ENCODE measurements around the gene FAM83F.

FAM83F gene

DNA sequence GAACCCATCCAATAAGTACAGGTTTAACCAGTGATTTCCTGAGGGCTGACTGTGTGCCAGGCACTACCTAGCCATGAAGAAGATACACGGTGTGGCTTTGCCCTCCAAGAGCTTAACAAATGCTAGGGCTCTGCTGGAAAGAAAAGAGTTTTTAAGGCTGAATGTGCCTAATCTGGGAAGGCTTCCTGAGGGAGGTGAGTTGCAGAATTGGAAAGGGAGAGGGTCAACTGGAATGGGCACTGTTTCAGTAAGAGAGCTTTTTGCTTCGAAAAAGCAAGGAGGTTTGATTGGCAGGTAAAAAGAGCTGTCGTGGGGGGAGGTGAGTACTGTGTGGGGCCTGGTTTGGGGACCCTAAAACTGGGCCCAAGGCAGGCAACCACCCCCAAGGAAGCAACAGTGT, 2.7 kb downstream of the FAM83F start:
- Histone ChIP-seq H3K9me3 (ENCODE audit: low read length) (no peaks in the 10 kb centered on the region), H3K27ac (ENCODE audit: low read depth, low read length) (no peak overlapping the region), H3K4me3 (ENCODE audit: low read depth in 1 of 2, low read length in 2 of 2) (no peak overlapping the region), H3K4me1 (ENCODE audit: insufficient read depth, low read length) (no peaks in the 10 kb centered on the region), H3K27me3 (ENCODE audit: control insufficient read depth in 1 of 2, insufficient read depth in 2 of 2, low read length in 2 of 2) (peaks cover 12 to 41% of the 10 kb centered on the region in 2 donors), H3K36me3 (ENCODE audit: insufficient read depth, low read length) (no peaks in the 10 kb centered on the region), H3K9ac (ENCODE audit: low read length) (no peak overlapping the region)

- no peak overlapping the region for H3K9ac ChIP-seq (ENCODE audit: low read length)
- H3K27me3 ChIP-seq (ENCODE audit: control insufficient read depth in 1 of 2, insufficient read depth in 2 of 2, low read length in 2 of 2): peaks cover 12 to 41% of the 10 kb centered on the region in 2 donors
- no peaks in the 10 kb centered on the region for H3K4me1 ChIP-seq (ENCODE audit: insufficient read depth, low read length)
- no peak overlapping the region for H3K4me3 ChIP-seq (ENCODE audit: low read depth in 1 of 2, low read length in 2 of 2)
- no peaks in the 10 kb centered on the region for H3K9me3 ChIP-seq (ENCODE audit: low read length)
- no peaks in the 10 kb centered on the region for H3K36me3 ChIP-seq (ENCODE audit: insufficient read depth, low read length)
- H3K27ac ChIP-seq (ENCODE audit: low read depth, low read length): no peak overlapping the region
These were observed 3.4 kb downstream of the FAM83F start for GRCh38 chr22:39997939-39998726.

GRCh38 chr22:39999144-39999757, 4.5 kb downstream of the FAM83F start:
- peaks cover 9 to 34% of the 10 kb centered on the region in 2 donors for H3K27me3 ChIP-seq (ENCODE audit: control insufficient read depth in 1 of 2, insufficient read depth in 2 of 2, low read length in 2 of 2)
- no peak overlapping the region for H3K9ac ChIP-seq (ENCODE audit: low read length)
- H3K4me1 ChIP-seq (ENCODE audit: insufficient read depth, low read length): no peaks in the 10 kb centered on the region
- no peaks in the 10 kb centered on the region for H3K36me3 ChIP-seq (ENCODE audit: insufficient read depth, low read length)
- H3K4me3 ChIP-seq (ENCODE audit: low read depth in 1 of 2, low read length in 2 of 2): no peak overlapping the region
- no peak overlapping the region for H3K27ac ChIP-seq (ENCODE audit: low read depth, low read length)
- H3K9me3 ChIP-seq (ENCODE audit: low read length): no peaks in the 10 kb centered on the region

GRCh38 chr22:40000171-40000570, 5.4 kb downstream of the FAM83F start:
- H3K4me3 ChIP-seq (ENCODE audit: low read depth in 1 of 2, low read length in 2 of 2): no peak overlapping the region
- H3K27ac ChIP-seq (ENCODE audit: low read depth, low read length): no peak overlapping the region
- no peaks in the 10 kb centered on the region for H3K4me1 ChIP-seq (ENCODE audit: insufficient read depth, low read length)
- no peaks in the 10 kb centered on the region for H3K36me3 ChIP-seq (ENCODE audit: insufficient read depth, low read length)
- H3K9ac ChIP-seq (ENCODE audit: low read length): no peak overlapping the region
- peaks cover 9 to 27% of the 10 kb centered on the region in 2 donors for H3K27me3 ChIP-seq (ENCODE audit: control insufficient read depth in 1 of 2, insufficient read depth in 2 of 2, low read length in 2 of 2)
- no peaks in the 10 kb centered on the region for H3K9me3 ChIP-seq (ENCODE audit: low read length)

- Histone ChIP-seq H3K27me3 (ENCODE audit: control insufficient read depth in 1 of 2, insufficient read depth in 2 of 2, low read length in 2 of 2) (peaks cover 9 to 17% of the 10 kb centered on the region in 2 donors), H3K9ac (ENCODE audit: low read length) (no peak overlapping the region), H3K27ac (ENCODE audit: low read depth, low read length) (no peak overlapping the region), H3K4me1 (ENCODE audit: insufficient read depth, low read length) (no peaks in the 10 kb centered on the region), H3K9me3 (ENCODE audit: low read length) (no peaks in the 10 kb centered on the region), H3K36me3 (ENCODE audit: insufficient read depth, low read length) (no peaks in the 10 kb centered on the region), H3K4me3 (ENCODE audit: low read depth in 1 of 2, low read length in 2 of 2) (no peak overlapping the region)
These were observed 6.4 kb downstream of the FAM83F start for GRCh38 chr22:40001106-40001505.

DNA sequence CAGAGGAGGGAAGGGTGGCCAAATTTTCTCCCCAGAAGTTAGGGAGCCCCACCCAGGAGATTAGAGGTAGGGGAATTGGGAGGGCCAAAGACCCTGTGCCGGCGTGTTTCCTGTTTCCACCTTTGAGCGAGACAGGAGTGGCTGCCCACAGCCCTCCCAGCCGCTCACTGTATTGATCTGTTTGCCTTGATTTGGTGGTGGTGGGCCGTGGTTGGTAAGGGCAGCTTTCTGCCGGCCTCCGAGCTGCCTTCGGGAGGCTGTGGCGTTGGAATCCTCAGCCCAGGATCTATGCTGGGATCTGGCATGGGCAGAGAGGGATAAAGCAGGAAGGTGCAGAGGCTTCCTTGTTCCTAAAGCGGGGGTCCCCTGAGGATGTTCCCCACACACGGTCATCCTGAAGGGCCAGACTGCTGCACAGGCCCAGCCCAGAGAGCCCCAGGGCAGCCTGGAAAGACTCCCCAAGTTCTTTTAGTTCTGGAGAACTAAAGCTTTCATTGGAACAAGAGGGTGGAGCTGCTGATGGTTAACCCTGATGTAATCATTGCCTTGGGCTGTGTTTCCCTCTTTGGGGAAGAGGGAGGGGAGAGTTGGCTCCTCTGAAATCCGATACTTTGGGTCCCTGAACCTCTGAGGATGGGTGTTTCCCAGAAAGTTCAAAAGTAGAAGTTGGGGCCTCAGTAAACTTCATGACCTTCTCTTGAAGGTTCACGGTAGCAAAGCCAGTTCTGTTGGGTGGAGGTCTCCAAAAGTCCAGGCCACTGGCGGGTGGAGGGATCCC, 7.2 kb downstream of the FAM83F start:
- Histone ChIP-seq H3K4me1 (ENCODE audit: insufficient read depth, low read length) (no peaks in the 10 kb centered on the region), H3K36me3 (ENCODE audit: insufficient read depth, low read length) (no peaks in the 10 kb centered on the region), H3K9me3 (ENCODE audit: low read length) (no peaks in the 10 kb centered on the region), H3K27me3 (ENCODE audit: control insufficient read depth in 1 of 2, insufficient read depth in 2 of 2, low read length in 2 of 2) (peaks cover 2 to 14% of the 10 kb centered on the region in 2 donors), H3K27ac (ENCODE audit: low read depth, low read length) (no peak overlapping the region), H3K4me3 (ENCODE audit: low read depth in 1 of 2, low read length in 2 of 2) (no peak overlapping the region), H3K9ac (ENCODE audit: low read length) (no peak overlapping the region)

- no peak overlapping the region for H3K27ac ChIP-seq (ENCODE audit: low read depth, low read length)
- no peak overlapping the region for H3K4me3 ChIP-seq (ENCODE audit: low read depth in 1 of 2, low read length in 2 of 2)
- H3K9ac ChIP-seq (ENCODE audit: low read length): no peak overlapping the region
- no peaks in the 10 kb centered on the region for H3K36me3 ChIP-seq (ENCODE audit: insufficient read depth, low read length)
- no peaks in the 10 kb centered on the region for H3K9me3 ChIP-seq (ENCODE audit: low read length)
- H3K4me1 ChIP-seq (ENCODE audit: insufficient read depth, low read length): no peaks in the 10 kb centered on the region
- peaks cover 0 to 7% of the 10 kb centered on the region in 2 donors for H3K27me3 ChIP-seq (ENCODE audit: control insufficient read depth in 1 of 2, insufficient read depth in 2 of 2, low read length in 2 of 2)
These were observed 8.4 kb downstream of the FAM83F start for GRCh38 chr22:40002935-40003715.

GRCh38 chr22:40004836-40005235, 10.1 kb downstream of the FAM83F start:
- no peaks in the 10 kb centered on the region for H3K9me3 ChIP-seq (ENCODE audit: low read length)
- H3K27me3 ChIP-seq (ENCODE audit: control insufficient read depth in 1 of 2, insufficient read depth in 2 of 2, low read length in 2 of 2): peaks cover 0 to 21% of the 10 kb centered on the region in 2 donors
- H3K9ac ChIP-seq (ENCODE audit: low read length): no peak overlapping the region
- no peak overlapping the region for H3K27ac ChIP-seq (ENCODE audit: low read depth, low read length)
- no peaks in the 10 kb centered on the region for H3K36me3 ChIP-seq (ENCODE audit: insufficient read depth, low read length)
- no peaks in the 10 kb centered on the region for H3K4me1 ChIP-seq (ENCODE audit: insufficient read depth, low read length)
- H3K4me3 ChIP-seq (ENCODE audit: low read depth in 1 of 2, low read length in 2 of 2): no peak overlapping the region

DNA sequence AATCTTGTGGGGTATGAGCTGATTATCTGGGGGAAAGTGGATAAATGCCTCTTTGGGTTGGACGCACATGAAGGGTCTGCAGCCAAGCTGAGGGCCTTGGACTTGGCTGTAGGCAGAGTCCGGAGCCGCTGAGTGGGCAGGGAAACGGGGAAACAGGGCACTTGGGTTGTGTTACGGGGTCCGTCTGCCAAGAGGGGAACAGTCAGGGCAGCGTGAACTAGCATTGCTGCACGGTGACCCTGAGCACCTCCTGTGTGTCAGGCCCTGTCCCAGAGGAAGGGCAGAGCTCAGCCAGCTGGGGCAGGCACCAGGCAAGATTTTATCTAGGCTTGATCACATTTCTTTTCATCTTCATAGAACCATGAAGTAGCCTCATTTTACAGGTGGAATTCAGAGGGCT, 11.9 kb downstream of the FAM83F start:
- Histone ChIP-seq H3K4me3 (ENCODE audit: low read depth in 1 of 2, low read length in 2 of 2) (no peak overlapping the region), H3K9ac (ENCODE audit: low read length) (no peak overlapping the region), H3K27me3 (ENCODE audit: control insufficient read depth in 1 of 2, insufficient read depth in 2 of 2, low read length in 2 of 2) (peaks cover 0 to 25% of the 10 kb centered on the region in 2 donors), H3K36me3 (ENCODE audit: insufficient read depth, low read length) (no peaks in the 10 kb centered on the region), H3K4me1 (ENCODE audit: insufficient read depth, low read length) (no peaks in the 10 kb centered on the region), H3K9me3 (ENCODE audit: low read length) (no peaks in the 10 kb centered on the region), H3K27ac (ENCODE audit: low read depth, low read length) (no peak overlapping the region)

GRCh38 chr22:40007853-40008710, 13.3 kb downstream of the FAM83F start:
- no peak overlapping the region for H3K4me3 ChIP-seq (ENCODE audit: low read depth in 1 of 2, low read length in 2 of 2)
- H3K27me3 ChIP-seq (ENCODE audit: control insufficient read depth in 1 of 2, insufficient read depth in 2 of 2, low read length in 2 of 2): peaks cover 0 to 25% of the 10 kb centered on the region in 2 donors
- no peaks in the 10 kb centered on the region for H3K4me1 ChIP-seq (ENCODE audit: insufficient read depth, low read length)
- no peaks in the 10 kb centered on the region for H3K9me3 ChIP-seq (ENCODE audit: low read length)
- no peak overlapping the region for H3K9ac ChIP-seq (ENCODE audit: low read length)
- no peaks in the 10 kb centered on the region for H3K36me3 ChIP-seq (ENCODE audit: insufficient read depth, low read length)
- no peak overlapping the region for H3K27ac ChIP-seq (ENCODE audit: low read depth, low read length)
